HepG2 (cell line): ENCODE data around the gene L3MBTL4. TPM values are rescaled to one million over a fixed set of nuclear protein-coding genes. Genes with fewer than 3 reads are reported as not detected.

Experiments
- CAMTA2 ChIP-seq: sonication (generic); formaldehyde crosslinking; IDR thresholded peaks from 2 replicates; pipeline ENCODE4 v1.4.0; 2020; ENCODE audit warnings: mild to moderate bottlenecking, missing genetic modification reagents, borderline replicate concordance
- DMAP1 ChIP-seq: IDR thresholded peaks from 2 replicates; pipeline ENCODE4 v1.6.1; 2016
- ISX ChIP-seq: sonication (generic); formaldehyde crosslinking; conservative IDR thresholded peaks from 2 replicates; pipeline ENCODE4 v1.5.0; 2020; ENCODE audit warnings: missing genetic modification reagents
- MTF1 ChIP-seq: sonication (generic); formaldehyde crosslinking; IDR thresholded peaks from 2 replicates; pipeline ENCODE4 v1.5.0; 2020; ENCODE audit warnings: missing genetic modification reagents
- NCOA1 ChIP-seq: sonication (generic); formaldehyde crosslinking; IDR thresholded peaks from 2 replicates; pipeline ENCODE4 v1.9.0; 2021; ENCODE audit warnings: missing genetic modification reagents
- NKX3-1 ChIP-seq: sonication (generic); formaldehyde crosslinking; IDR thresholded peaks from 2 replicates; pipeline ENCODE4 v1.5.0; 2020; ENCODE audit warnings: missing genetic modification reagents
- PLRG1 ChIP-seq: fragments of 450-650 bp; conservative IDR thresholded peaks from 2 replicates; pipeline ENCODE4 v1.6.1; 2016
- POGZ ChIP-seq: sonication (generic); formaldehyde crosslinking; IDR thresholded peaks from 2 replicates; pipeline ENCODE4 v1.4.0; 2020; ENCODE audit warnings: mild to moderate bottlenecking, missing genetic modification reagents
- POLR2AphosphoS2 ChIP-seq: IDR thresholded peaks from 2 replicates; pipeline ENCODE4 v1.6.1; 2011; ENCODE audit warnings: low read depth, low read length, improper control_type of control experiment
- RFXANK ChIP-seq: IDR thresholded peaks from 2 replicates; pipeline ENCODE4 v1.6.1; 2016
- SP5 ChIP-seq: IDR thresholded peaks from 2 replicates; pipeline ENCODE4 v1.6.1; 2016; ENCODE audit warnings: low read depth, borderline replicate concordance
- TFAP4 ChIP-seq: sonication (generic); IDR thresholded peaks from 2 replicates; pipeline ENCODE4 v1.6.1; 2016; ENCODE audit warnings: low read depth, borderline replicate concordance
- TFE3 ChIP-seq: IDR thresholded peaks from 2 replicates; pipeline ENCODE4 v1.6.1; 2016
- ZBTB7B ChIP-seq: sonication (generic); formaldehyde crosslinking; IDR thresholded peaks from 2 replicates; pipeline ENCODE4 v1.4.0; 2020; ENCODE audit warnings: missing genetic modification reagents
- ZHX1 ChIP-seq: sonication (generic); formaldehyde crosslinking; IDR thresholded peaks from 2 replicates; pipeline ENCODE4 v1.8.1; 2022; ENCODE audit warnings: low read depth, mild to moderate bottlenecking, missing genetic modification reagents
- ZNF282 ChIP-seq: fragments of 450-650 bp; IDR thresholded peaks from 2 replicates; pipeline ENCODE4 v1.6.1; 2018; ENCODE audit not compliant: partially characterized antibody
- ZNF383 ChIP-seq: sonication (generic); formaldehyde crosslinking; IDR thresholded peaks from 2 replicates; pipeline ENCODE4 v1.4.0; 2020; ENCODE audit warnings: missing genetic modification reagents, mild to moderate bottlenecking, borderline replicate concordance
- ZNF44 ChIP-seq: sonication (generic); formaldehyde crosslinking; IDR thresholded peaks from 2 replicates; pipeline ENCODE4 v1.5.1; 2020; ENCODE audit warnings: mild to moderate bottlenecking, missing genetic modification reagents
- ZNF609 ChIP-seq: sonication (generic); formaldehyde crosslinking; IDR thresholded peaks from 2 replicates; pipeline ENCODE4 v1.4.0; 2020; ENCODE audit warnings: mild to moderate bottlenecking, missing genetic modification reagents, borderline replicate concordance
- ZNF746 ChIP-seq: sonication (generic); formaldehyde crosslinking; IDR thresholded peaks from 2 replicates; pipeline ENCODE4 v1.8.0; 2022; ENCODE audit warnings: mild to moderate bottlenecking, missing genetic modification reagents
- ZNF773 ChIP-seq: sonication (generic); formaldehyde crosslinking; IDR thresholded peaks from 2 replicates; pipeline ENCODE4 v1.4.0; 2020; ENCODE audit warnings: missing genetic modification reagents, borderline replicate concordance
- polyA plus RNA-seq, 8 experiments: library from polyadenylated mRNA; depleted of rRNA in 3 of 8; stranded (reverse) in 7 of 8; unstranded in 1 of 8; fragments of >200 nt; fragmentation: Illumina TruSeq in 4 of 8; extraction: Trizol in 4 of 8; gene quantifications; 2 replicates each; pipeline versions ENCODE4 v1.2.1 to v1.2.3, GENCODE V29; 2011 to 2016; ENCODE audit warnings: low read depth in 4 of 8, missing spikeins in 1 of 8, mixed read lengths in 1 of 8; ENCODE audit not compliant: insufficient read depth in 1 of 8
- total RNA-seq, 5 experiments: library from RNA; depleted of rRNA; stranded (reverse); fragments of >200 nt; fragmentation: Illumina TruSeq; extraction: Trizol; gene quantifications; 2 replicates each; pipeline ENCODE4 v1.2.3, GENCODE V29; 2016; ENCODE audit warnings: low read depth in 1 of 5

Gene L3MBTL4
- total and polyA plus RNA-seq, 2 of the 13 experiments (the other 11 are each of a cell fraction or from before 2014, with no cell fraction given): 10.8 to 13.3 TPM

GRCh38 chr18:5998166-5998881, 416.4 kb downstream of the L3MBTL4 start (continued):
- no peak for TF ChIP-seq ZHX1
- no peak for TF ChIP-seq NCOA1
- TF ChIP-seq CAMTA2 (CRISPR knock-in tag): no peak
- TF ChIP-seq RFXANK (CRISPR knock-in tag): no peak
- TF ChIP-seq ZNF282: no peak
- 0 out of 2 replicates have a peak, but pooled peaks have one; percentile 45 for TF ChIP-seq ZBTB7B (CRISPR knock-in tag)
- TF ChIP-seq ZNF773 (CRISPR knock-in tag): no peak
- peak; percentile 64; the same call in 1 of the 2 replicates for TF ChIP-seq TFE3 (CRISPR knock-in tag)
- no peak for TF ChIP-seq ISX (CRISPR knock-in tag)
- peak; percentile 48; the same call in 1 of the 2 replicates for TF ChIP-seq TFAP4
- TF ChIP-seq POLR2AphosphoS2: no peak
- TF ChIP-seq ZNF746 (CRISPR knock-in tag): no peak
- TF ChIP-seq PLRG1: no peak
- TF ChIP-seq ZNF609 (CRISPR knock-in tag): peak; percentile 77; the same call in 1 of the 2 replicates
- no peak for TF ChIP-seq ZNF44 (CRISPR knock-in tag)
- TF ChIP-seq ZNF383 (CRISPR knock-in tag): no peak
- TF ChIP-seq NKX3-1 (CRISPR knock-in tag): no peak
- TF ChIP-seq POGZ (CRISPR knock-in tag): peak; percentile 89
- peak; percentile 68; the same call in 1 of the 2 replicates for TF ChIP-seq SP5
- TF ChIP-seq MTF1 (CRISPR knock-in tag): no peak
- no peak for TF ChIP-seq DMAP1 (CRISPR knock-in tag)
